Right ventricle myocardium superior (tissue), 1 donor: ENCODE measurements around the gene CRTC2. TPM values are rescaled to one million over a fixed set of nuclear protein-coding genes. Genes with fewer than 3 reads are reported as not detected.
"Not testable (repeated sequence)": the region's sequence is repeated elsewhere in the genome, so short reads cannot be mapped to it uniquely, and the experiment has no call there.

Experiments used
- ATAC-seq: fragments of 200-7000 bp; cut with Tn5 transposase; one replicate; pipeline ENCODE4 v1.9.1; 2020; ENCODE audit warnings: mild to moderate bottlenecking; ENCODE audit not compliant: poor library complexity
- DNase-seq: peaks from one replicate; pipeline ENCODE4 v3.0.0-alpha.2; 2020
- intact Hi-C: fragments of 100-400 bp; cut with DNase I; formaldehyde crosslinking; loops from one replicate; pipeline ENCODE4 v1.11.2; 2022
- long read RNA-seq: library from polyadenylated mRNA; unstranded; transcript quantifications from one replicate; pipeline ENCODE4 v2.0.0, GENCODE V29; 2021
- total RNA-seq: library from RNA; stranded (reverse); fragmentation: NEBNext Ultra II Directional; extraction: Animal tissue kit (Norgen Biotek cat#: 25700); gene quantifications from one replicate; pipeline ENCODE4 v1.2.1, GENCODE V29; 2021
- donor health status: DM: no; HTN: yes; CAD: no; lungs with severe emphysema.

CRTC2 gene, protein sequence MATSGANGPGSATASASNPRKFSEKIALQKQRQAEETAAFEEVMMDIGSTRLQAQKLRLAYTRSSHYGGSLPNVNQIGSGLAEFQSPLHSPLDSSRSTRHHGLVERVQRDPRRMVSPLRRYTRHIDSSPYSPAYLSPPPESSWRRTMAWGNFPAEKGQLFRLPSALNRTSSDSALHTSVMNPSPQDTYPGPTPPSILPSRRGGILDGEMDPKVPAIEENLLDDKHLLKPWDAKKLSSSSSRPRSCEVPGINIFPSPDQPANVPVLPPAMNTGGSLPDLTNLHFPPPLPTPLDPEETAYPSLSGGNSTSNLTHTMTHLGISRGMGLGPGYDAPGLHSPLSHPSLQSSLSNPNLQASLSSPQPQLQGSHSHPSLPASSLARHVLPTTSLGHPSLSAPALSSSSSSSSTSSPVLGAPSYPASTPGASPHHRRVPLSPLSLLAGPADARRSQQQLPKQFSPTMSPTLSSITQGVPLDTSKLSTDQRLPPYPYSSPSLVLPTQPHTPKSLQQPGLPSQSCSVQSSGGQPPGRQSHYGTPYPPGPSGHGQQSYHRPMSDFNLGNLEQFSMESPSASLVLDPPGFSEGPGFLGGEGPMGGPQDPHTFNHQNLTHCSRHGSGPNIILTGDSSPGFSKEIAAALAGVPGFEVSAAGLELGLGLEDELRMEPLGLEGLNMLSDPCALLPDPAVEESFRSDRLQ
- 20.8 TPM for total RNA-seq
- long read RNA-seq, transcript CRTC2-203 (14 exons, 2,644 nt) = major isoform, 7 of 30 reads
- long read RNA-seq, partial matches to known transcripts = 12 of 30 reads
- long read RNA-seq, other reads (novel, unspliced or antisense) = 11 of 30 reads

DNA sequence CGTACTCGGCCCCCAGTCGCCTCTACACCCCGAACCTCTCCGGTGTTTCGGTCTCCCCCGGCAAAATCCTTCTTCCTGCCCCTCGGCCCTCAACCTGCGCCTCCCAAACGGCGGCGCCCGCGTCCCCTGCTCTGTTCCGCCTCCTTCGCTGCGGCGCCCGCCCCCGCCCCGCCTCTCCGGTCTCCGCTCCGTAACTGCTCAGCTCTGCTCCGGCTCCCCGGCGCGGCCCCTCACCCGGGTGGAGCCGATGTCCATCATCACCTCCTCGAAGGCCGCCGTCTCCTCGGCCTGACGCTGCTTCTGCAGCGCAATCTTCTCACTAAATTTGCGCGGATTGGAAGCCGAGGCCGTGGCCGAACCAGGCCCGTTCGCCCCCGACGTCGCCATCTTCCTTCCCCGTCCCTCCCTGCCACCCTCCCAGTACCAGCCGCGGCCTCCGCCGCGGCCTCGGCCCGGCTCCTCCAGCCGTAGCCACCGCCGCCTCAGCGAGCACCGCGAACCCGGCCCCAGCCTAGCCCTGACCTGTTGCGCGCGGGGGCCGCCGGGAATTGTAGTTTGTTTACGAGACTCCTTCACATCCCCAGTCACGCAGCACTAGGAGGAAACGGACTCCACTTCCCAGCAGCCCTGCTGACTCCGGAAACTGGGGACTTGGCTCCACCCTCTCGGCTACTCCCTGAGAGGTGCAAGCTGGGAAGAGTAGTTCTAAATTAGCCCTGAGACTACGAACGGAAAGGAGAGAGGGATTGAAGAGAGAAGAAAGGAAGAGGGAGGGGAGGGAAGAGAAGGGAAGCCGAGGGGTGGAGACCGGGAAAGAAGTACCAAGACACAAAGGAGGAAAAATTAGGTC, at the start of gene CRTC2:
Gene CRTC2, minus strand, starts transcription at position 502 of the 850 bp plus-strand sequence. Its CDS starts 115 bp downstream, at position 387.
- ATAC-seq (peak; percentile 90), DNase-seq (peak; percentile 100)
- intact Hi-C loops = no loop called here

DNA sequence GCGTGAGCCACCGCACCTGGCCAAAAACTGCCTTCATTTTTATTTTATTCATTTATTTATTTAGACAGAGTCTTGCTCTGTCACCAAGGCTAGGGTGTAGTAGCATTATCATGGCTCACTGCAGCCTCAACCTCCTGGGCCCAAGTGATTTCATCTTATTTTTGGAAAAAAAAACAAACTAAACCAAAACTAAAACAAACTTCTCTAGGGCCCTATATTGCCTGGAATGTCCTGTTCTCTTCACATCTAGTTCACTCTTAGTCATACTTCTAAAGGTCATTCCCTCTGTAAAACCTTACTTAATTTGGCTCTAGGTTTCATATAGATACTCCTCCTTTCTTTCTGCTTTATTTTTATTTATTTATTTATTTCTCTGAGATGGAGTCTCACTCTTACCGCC, 47.7 kb upstream of the CRTC2 start:
- intact Hi-C loops = no loop called here
- ATAC-seq (no peak), DNase-seq (no peak)

DNA sequence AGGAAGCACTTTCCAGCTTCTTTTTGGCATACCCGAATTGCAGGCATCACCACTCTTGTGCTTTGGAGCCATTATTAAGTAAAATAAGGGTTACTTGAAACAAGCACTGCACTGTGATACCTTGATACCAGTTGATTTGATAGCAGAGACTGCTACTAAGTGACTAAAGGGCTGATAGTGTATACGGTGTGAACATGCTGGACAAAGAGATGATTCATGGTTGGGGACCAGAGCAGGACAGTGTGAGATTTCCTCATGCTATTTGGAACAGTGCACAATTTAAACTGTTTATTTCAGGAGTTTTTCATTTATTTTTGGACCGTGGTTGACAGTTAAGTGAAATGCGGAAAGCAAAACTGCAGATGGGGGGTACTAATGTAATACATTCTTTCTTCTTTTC, 42.0 kb upstream of the CRTC2 start:
- DNase-seq (no peak), ATAC-seq (no peak)
- intact Hi-C loops = no loop called here

DNA sequence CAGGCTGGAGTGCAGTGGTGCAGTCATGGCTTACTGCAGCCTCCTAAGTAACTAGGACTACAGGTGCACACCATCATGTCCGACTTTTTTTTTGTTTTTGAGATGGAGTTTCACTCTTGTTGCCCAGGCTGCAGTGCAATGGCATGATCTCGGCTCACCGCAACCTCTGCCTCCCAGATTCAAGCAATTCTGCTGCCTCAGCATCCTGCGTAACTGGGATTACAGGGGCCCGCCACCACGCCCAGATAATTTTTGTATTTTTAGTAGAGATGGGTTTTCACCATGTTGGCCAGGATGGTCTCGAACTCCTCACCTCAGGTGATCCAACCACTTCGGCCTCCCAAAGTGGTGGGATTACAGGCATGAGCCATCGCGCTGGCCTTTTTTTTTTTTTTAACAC, 38.5 kb upstream of the CRTC2 start:
- DNase-seq, ATAC-seq, intact Hi-C loops: not testable (repeated sequence)

DNA sequence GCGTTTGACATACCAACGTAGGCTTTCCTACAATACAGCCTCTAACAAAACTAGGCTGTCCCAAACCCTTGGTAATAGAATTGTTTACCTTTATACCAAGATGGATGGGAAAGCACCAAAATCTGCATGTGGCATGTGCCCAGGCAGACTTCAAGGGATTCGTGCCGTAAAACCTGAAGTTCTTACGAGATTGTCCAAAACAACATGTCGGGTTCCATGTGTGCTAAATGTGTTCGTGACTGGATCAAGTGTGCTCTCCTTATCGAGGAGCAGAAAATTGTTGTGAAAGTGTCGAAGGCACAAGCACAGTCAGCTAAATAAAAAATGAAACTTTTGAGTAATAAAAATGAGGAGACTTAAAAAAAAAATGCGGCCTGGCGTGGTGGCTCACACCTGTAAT, 37.2 kb upstream of the CRTC2 start:
- intact Hi-C loops = no loop called here
- DNase-seq (no peak), ATAC-seq (no peak)

DNA sequence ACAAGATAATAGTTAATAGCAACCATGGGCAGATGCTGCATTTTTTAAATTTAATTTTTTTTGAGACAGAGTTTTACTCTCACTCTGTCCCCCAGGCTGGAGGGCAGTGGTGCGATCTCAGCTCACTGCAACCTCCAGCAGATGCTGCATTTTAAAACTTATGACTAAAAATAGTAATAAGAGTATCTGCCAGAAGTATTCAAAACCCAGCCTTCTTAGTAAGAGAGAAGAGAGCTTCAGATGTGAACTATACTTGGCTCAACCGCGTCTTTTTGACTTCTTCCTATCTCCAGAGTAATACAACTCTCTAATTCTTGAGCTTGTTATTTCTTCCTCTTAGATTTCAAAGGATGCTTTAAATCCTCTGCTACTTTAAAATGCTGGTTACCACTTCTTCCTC, 36.8 kb upstream of the CRTC2 start:
- intact Hi-C loops = no loop called here
- DNase-seq = no peak
- ATAC-seq = no peak

DNA sequence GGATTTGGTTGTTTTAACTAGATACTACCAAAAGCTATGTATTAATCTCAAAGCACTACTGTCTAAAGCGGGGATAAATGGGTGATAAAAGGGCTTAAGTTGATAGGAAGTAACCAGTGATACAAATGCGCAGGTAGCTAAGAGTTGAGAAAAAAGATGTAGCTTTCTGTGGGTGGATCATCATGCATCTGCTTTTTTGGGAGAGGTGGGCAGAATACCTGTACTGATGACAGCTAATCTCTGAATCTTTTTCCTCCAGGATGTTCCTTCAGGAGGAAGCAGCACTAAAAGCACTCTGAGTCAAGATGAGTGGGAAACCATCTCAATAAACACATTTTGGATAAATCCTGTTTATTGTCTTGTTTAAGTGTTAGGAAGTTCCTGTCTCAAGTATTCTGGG, 33.4 kb upstream of the CRTC2 start:
- intact Hi-C loops = no loop called here
- DNase-seq = no peak
- ATAC-seq = no peak

DNA sequence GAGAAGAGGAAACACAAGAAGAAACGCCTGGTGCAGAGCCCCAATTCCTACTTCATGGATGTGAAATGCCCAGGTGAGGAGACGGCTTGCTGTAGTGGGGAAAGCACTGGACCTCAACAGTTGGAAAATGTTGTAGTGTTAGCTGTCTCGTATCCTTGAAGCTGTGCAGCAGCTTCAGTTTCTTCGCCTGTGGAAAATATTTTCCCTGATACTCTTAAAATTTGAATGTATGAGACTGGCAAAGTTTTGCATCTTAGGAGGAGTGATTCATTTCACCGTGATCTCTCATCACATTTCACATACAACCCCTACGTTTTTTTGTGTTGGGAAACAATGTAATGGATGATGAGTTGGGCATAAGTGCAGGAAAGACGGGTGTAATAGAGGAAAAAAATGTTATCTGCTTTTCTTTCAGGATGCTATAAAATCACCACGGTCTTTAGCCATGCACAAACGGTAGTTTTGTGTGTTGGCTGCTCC, 32.8 kb upstream of the CRTC2 start:
- DNase-seq (no peak), ATAC-seq (no peak)
- intact Hi-C loops = no loop called here

DNA sequence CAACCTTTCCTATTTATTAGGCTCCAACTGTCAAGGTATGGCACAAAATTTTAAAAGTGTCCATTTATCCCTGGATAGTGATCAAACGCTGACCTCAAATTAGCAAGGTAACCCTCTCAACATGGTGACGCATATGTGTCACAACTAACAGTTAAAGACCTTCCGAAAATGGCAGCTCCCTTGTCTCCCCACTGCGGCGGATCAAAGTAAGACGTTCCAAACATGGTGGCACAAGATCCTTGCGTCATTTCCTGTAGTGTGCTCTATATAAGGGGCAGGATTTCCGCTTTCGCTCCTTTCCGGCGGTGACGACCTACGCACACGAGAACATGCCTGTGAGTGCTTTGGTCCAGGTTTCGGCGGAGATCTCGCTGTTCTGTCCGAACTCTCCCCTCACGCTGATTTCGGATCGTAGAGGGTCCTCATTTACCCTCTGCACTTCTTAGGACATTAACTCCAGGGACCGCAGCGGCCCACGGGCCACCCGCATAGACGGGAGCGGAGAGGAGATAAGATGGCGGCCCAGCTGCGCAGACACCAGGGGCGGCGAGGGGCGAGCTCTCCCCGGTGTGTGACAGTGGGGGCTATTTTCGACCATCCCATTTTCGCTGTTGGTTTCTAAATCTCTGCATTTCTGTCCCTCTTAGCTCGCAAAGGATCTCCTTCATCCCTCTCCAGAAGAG, 32.2 kb upstream of the CRTC2 start, which contains the start of gene RPS27:
Gene RPS27, plus strand, starts transcription at position 295 of the 683 bp plus-strand sequence. Its CDS starts 35 bp downstream, at position 330.
- ATAC-seq (peak; percentile 84), DNase-seq (peak; percentile 89)
- intact Hi-C loops = no loop called here

DNA sequence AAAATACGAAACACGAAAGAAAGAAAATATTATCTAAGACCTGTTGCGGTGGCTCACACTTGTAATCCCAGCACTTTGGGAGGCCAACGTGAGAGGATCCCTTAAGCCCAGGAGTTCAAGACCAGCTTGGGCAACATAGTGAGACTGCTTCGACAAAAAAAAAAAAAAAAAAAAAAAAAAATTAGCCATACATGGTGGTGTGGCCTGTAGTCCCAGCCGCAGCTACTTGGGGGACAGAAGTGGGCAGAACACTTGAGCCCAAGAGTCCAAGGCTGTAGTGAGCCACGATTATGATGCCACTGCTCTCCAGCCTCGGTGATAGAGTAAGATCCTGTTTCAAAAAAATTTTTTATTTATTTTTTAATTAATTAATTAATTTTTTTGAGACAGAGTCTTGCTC, 29.2 kb upstream of the CRTC2 start:
- DNase-seq = no peak
- intact Hi-C loops = loop anchor here (5.0 to 10.0 kb wide), 3 partner anchors 190 to 453 kb away; partner anchors contain the start of genes NPR1 and S100A6
- ATAC-seq = no peak

DNA sequence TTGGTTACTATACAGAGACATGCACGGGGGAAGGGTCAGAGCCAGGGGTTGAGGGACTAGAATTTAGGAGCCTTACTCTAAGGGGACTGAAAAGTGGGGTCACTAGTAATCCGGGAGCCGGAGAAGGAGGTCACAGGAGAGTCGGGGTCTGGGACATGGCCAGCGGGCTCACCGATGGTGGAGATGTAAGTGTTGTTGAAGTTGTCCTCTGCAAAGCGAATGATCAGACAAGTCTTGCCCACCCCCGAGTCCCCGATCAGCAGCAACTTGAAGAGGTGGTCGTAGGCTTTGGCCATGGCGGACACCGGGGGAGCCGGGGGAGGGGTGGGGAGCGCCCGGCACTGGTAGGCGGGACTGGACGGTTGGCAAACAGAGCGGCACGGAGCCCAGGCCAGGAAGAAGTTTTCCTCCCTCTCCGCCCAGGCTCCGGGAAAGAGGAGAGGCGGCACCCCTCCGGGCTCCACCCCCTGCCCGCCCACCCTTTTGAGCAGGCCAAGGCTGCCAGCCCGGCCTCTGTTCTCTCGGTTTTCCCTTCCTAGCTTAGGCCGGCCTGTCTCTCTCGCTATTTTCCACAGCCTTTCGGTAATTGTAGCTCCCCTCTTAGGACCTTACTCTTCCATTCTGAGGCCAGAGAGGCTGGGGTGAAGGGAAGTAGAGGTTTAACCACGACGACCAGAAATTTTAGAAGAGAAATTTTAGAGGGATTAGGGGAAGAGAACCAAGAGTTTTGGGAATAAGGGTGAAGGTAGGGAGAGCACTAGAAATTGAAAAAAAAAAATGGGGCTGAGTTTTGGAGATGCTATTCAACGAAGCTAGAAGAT, 27.7 kb upstream of the CRTC2 start, which contains the start of gene RAB13:
Gene RAB13, minus strand, starts transcription at position 399 of the 821 bp plus-strand sequence. Its CDS starts 103 bp downstream, at position 296.
- ATAC-seq = peak; percentile 86
- intact Hi-C loops = loop anchor here (5.0 to 10.0 kb wide), 3 partner anchors 189 to 451 kb away; partner anchors contain the start of genes NPR1 and S100A6
- DNase-seq = peak; percentile 89

DNA sequence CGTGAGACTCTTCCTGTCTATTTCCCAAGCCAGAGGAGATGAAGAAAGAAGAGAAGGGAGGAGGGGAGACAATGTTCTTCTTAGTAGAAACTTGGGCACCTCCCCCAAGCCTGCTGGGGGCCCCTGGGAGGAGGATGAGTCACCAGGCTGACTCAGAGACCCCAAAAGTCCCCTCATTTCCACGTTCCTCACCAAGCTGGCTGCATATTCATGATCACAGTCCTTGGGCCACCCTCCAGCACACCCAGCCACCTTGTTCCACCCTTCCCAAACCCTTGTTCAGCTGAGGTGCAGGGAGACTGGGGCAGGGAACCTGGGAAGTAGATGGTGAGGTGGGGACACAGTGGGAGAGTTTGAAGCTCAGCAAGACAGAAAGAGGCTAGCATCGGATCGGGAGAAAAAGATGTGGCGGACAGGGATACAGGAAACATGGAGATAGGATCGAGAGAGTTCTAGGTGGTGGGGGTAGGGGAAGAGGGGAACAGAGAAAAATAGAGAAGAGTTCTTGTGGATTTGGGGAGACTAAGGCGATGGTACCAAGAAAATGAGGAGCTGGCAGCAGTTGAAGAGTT, 27.0 kb upstream of the CRTC2 start:
- DNase-seq (peak; percentile 60), ATAC-seq (peak; percentile 2)
- intact Hi-C loops = loop anchor here (5.0 to 10.0 kb wide), 3 partner anchors 188 to 451 kb away; partner anchors contain the start of genes NPR1 and S100A6

DNA sequence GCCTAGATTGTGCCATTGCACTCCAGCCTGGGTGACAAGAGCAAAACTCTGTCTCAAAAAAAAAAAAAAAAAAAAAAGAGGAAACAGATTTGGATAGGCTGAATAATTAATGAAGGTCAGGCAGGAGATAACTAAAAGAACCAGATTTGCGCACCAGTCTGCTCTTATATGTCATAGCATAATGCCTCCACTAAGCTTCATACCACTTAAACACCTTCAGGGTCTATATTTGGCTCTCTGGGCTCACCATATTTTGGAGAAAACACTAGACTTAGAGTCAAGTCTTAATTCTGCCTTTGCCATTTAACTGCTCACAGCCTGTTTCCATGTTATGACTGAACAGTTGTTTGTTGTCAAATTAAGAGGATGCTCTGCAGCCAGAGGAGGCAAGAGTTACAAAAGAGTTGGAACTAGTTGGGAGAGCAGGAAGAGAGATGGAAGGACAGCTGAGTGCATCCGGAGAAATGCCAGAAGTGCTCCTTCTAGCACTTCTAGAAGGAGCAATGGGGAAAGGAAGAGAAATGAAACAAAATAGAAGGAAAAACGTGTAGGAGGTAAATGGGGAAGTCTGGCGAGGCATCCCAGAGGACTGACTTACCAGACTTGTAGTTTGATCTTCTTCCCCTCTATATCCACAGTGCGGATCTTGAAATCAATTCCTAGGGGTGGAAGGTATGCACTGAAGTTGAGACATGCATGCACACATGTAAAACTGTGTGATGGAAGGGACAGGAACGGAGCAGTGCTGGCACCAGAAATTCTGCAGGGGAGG, 25.9 kb upstream of the CRTC2 start:
- DNase-seq (no peak), ATAC-seq (no peak)
- intact Hi-C loops = loop anchor here (10.0 kb wide), 1 partner anchor 450 kb away; the partner anchor contains the start of gene S100A6

DNA sequence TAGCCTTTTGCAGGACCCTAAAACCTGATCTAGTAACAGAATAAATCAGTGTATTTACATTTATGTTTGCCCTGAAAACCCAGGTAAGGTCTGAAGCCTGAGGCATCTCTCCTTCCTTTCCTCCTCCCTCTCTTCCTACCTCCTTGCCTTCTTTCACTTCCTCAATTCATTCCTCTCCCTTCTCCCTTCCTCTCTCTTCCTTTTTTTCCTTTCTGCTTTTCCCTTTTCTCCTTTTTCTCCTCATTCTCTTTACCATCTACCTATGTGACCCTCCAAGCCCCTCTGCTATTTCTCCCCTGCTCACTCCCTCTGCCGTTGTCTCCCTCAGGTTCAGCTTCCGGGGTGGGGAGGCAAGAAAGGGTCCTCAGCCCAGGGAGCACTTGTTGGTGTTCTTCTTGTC, 23.3 kb upstream of the CRTC2 start:
- ATAC-seq, DNase-seq: not testable (repeated sequence)
- intact Hi-C loops = loop anchor here (10.0 kb wide), 1 partner anchor 447 kb away; the partner anchor contains the start of gene S100A6

DNA sequence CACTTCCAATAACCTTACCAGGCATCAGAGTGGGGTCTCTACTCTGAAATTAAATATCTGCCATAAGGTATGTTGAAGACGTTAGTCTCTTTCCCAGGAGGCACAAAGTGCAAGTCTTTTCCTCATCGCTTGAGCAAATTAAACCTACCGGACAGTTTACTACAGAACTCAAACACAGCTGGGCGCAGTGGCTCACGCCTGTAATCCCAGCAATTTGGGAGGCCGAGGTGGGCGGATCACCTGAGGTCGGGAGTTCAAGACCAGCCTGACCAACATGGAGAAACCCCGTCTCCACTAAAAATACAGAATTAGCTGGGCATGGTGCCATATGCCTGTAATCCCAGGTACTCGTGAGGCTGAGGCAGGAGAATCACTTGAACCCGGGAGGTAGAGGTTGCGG, 20.7 kb upstream of the CRTC2 start:
- DNase-seq, ATAC-seq, intact Hi-C loops: not testable (repeated sequence)
